NCI-H524 (cell line): ENCODE measurements around the gene PRAF2.
A peak's percentile ranks its signal among the peaks of the same experiment; 100 is the strongest.

Experiments
- DNase-seq, 2 experiments: peaks; one replicate each; lab custom pipeline; 2025; lab: John Stamatoyannopoulos, UW

Gene PRAF2

GRCh38 chrX:49073601-49074575 is at the start of gene PRAF2:
Gene PRAF2, minus strand, starts transcription at chrX:49074002. Its CDS starts 15 bp downstream, at chrX:49073987.
- DNase-seq: peak; percentile 91 to 95

GRCh38 chrX:49122499-49122898 is 48.7 kb upstream of the PRAF2 start:
- no peak for DNase-seq

- no peak for DNase-seq
Observed at GRCh38 chrX:49120091-49120490, 46.3 kb upstream of the PRAF2 start.

- DNase-seq: no peak
Observed at GRCh38 chrX:49117581-49117980, 43.8 kb upstream of the PRAF2 start.

GRCh38 chrX:49116716-49117115 is 42.9 kb upstream of the PRAF2 start:
- no peak for DNase-seq

GRCh38 chrX:49116076-49116475 is 42.3 kb upstream of the PRAF2 start:
- no peak for DNase-seq

- DNase-seq: no peak
Observed at GRCh38 chrX:49111791-49112190, 38.0 kb upstream of the PRAF2 start.

GRCh38 chrX:49110417-49110816 is 36.6 kb upstream of the PRAF2 start:
- no peak for DNase-seq

- DNase-seq: no peak
Observed at GRCh38 chrX:49108641-49109040, 34.8 kb upstream of the PRAF2 start.

GRCh38 chrX:49106930-49107329 is 33.1 kb upstream of the PRAF2 start:
- DNase-seq: peak in 1 of 2 experiments; percentile 48

GRCh38 chrX:49106296-49106695 is 32.5 kb upstream of the PRAF2 start:
- no peak for DNase-seq

- DNase-seq: no peak
Observed at GRCh38 chrX:49103637-49104036, 29.8 kb upstream of the PRAF2 start.

GRCh38 chrX:49102190-49102589 is 28.4 kb upstream of the PRAF2 start:
- no peak for DNase-seq

- DNase-seq: peak in 1 of 2 experiments; percentile 44
Observed at GRCh38 chrX:49101629-49101984, 27.8 kb upstream of the PRAF2 start.

GRCh38 chrX:49100704-49101628 is 27.2 kb upstream of the PRAF2 start:
- DNase-seq: peak; percentile 93 to 97

GRCh38 chrX:49096419-49096818 is 22.6 kb upstream of the PRAF2 start:
- no peak for DNase-seq

- no peak for DNase-seq
Observed at GRCh38 chrX:49089553-49089952, 15.8 kb upstream of the PRAF2 start.

- no peak for DNase-seq
Observed at GRCh38 chrX:49082271-49082871, 8.6 kb upstream of the PRAF2 start.

- DNase-seq: peak; percentile 8 to 43
Observed at GRCh38 chrX:49079489-49080428, 6.0 kb upstream of the PRAF2 start, which contains the start of gene WDR45. Gene WDR45, minus strand, starts transcription at chrX:49079887. Its CDS starts 1,792 bp downstream, at chrX:49078095.

GRCh38 chrX:49077941-49078340 is 4.1 kb upstream of the PRAF2 start:
- DNase-seq: no peak

- no peak for DNase-seq
Observed at GRCh38 chrX:49075347-49075746, 1.5 kb upstream of the PRAF2 start.
